Measurements from ENCODE around the gene SGTB.
"Not testable (repeated sequence)": the region's sequence is repeated elsewhere in the genome, so short reads cannot be mapped to it uniquely, and the experiment has no call there.

SGTB gene

DNA sequence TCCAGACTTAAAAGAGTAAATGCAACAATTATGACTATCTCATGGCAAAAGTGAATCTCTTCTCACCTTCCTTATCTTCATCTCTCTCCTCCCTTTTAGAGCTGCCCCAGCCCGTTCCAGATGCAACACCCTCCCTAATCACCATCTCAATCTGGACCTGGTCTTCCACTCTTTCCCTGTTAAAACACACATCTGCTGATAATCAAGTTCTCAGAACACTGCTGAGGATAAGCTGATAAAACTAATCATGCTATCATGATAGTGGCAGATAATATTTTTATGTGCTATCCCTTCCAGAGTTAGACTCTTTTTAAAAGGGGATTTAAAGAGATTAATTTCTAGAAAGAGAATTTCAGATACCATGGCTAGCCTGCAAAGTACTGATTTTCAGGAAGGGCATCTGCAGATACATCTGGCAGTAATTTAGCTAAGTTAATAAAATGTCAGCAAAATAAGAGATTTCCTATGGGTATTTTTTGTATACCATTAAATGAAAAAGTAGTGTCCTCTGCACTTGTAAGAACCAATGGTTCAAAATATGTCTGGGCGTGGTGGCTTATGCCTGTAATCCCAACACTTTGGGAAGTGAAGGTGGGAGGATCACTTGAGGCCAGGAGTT, 17.2 kb downstream of the SGTB start:
- WGBS, 2 experiments (ENCODE audit: insufficient coverage in 2 of 2), result 63 to 64% methylated on average over 1 of the region's 2 CpGs
- Histone ChIP-seq H3K4me1 (ENCODE audit: control insufficient read depth, insufficient read depth, low read length, poor library complexity, severe bottlenecking) (no peaks in the 10 kb centered on the region), H3K36me3 (ENCODE audit: control insufficient read depth, insufficient read depth, low read length) (peaks cover 51% of the 10 kb centered on the region)

DNA sequence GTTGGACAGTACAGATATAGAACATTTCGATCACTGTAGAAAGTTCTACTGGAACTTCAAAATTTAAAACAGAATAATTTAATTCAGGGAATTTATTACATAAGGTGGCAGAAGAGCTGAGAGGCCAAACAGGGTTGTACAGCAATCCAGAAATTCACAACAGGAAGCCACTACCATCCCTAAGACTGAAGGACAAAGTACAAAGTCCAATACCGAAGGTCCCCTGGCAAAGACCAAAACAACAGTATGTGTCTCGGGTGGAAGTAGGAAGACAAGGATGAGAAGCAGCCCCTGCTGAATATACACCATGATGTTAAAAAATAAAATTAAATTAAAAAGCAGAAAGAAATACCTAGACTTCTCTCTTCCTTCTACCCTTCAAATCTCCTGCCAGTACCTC, 19.9 kb downstream of the SGTB start:
- Histone ChIP-seq H3K27ac (ENCODE audit: low read depth, low read length, severe bottlenecking) (no peak overlapping the region), H3K4me3 (ENCODE audit: extremely low read depth, insufficient read depth, low read length, poor library complexity, severe bottlenecking) (no peak overlapping the region), H3K36me3 (ENCODE audit: control insufficient read depth, insufficient read depth, low read length) (peaks cover 40% of the 10 kb centered on the region), H3K4me1 (ENCODE audit: control insufficient read depth, insufficient read depth, low read length, poor library complexity, severe bottlenecking) (no peaks in the 10 kb centered on the region), H3K9me3 (ENCODE audit: control insufficient read depth, low read length) (no peaks in the 10 kb centered on the region)
- WGBS, 2 experiments (ENCODE audit: insufficient coverage in 2 of 2), result 100% methylated on average over 1 of the region's 3 CpGs; no CpG with 5 or more reads in 1 of the 2 experiments

More for the DNA sequence above, 17.2 kb downstream of the SGTB start:
- Histone ChIP-seq H3K4me3 (ENCODE audit: extremely low read depth, insufficient read depth, low read length, poor library complexity, severe bottlenecking) (no peak overlapping the region), H3K27ac (ENCODE audit: low read depth, low read length, severe bottlenecking) (no peak overlapping the region), H3K9me3 (ENCODE audit: control insufficient read depth, low read length) (no peaks in the 10 kb centered on the region)

DNA sequence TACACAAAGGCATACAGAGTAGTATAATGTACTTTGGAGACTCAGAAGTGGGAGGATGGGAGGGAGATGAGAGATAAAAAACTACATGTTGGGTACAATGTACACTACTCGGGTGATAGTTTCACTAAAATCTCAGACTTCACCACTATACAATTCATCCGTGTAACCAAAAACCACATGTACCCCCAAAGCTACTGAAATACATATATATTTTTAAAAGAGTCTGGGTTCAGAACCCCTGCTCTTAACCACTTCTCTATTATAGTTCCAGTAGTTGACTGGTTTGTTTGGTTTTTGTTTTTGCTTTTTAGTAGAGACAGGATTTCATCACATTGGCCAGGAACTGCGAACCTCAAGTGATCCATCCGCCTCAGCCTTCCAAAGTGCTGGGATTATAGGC, 22.6 kb downstream of the SGTB start:
- WGBS, 2 experiments (ENCODE audit: insufficient coverage in 2 of 2), result 94% methylated on average over 2 of the region's 4 CpGs; no CpG with 5 or more reads in 1 of the 2 experiments
- Histone ChIP-seq H3K4me3 (ENCODE audit: extremely low read depth, insufficient read depth, low read length, poor library complexity, severe bottlenecking) (no peak overlapping the region), H3K36me3 (ENCODE audit: control insufficient read depth, insufficient read depth, low read length) (peaks cover 28% of the 10 kb centered on the region), H3K27ac (ENCODE audit: low read depth, low read length, severe bottlenecking) (no peak overlapping the region), H3K9me3 (ENCODE audit: control insufficient read depth, low read length) (no peaks in the 10 kb centered on the region), H3K4me1 (ENCODE audit: control insufficient read depth, insufficient read depth, low read length, poor library complexity, severe bottlenecking) (no peaks in the 10 kb centered on the region)

GRCh38 chr5:65696892-65697291, 25.0 kb downstream of the SGTB start:
- Histone ChIP-seq H3K4me3 (ENCODE audit: extremely low read depth, insufficient read depth, low read length, poor library complexity, severe bottlenecking) (no peak overlapping the region), H3K9me3 (ENCODE audit: control insufficient read depth, low read length) (no peaks in the 10 kb centered on the region), H3K36me3 (ENCODE audit: control insufficient read depth, insufficient read depth, low read length) (peaks cover 25% of the 10 kb centered on the region), H3K4me1 (ENCODE audit: control insufficient read depth, insufficient read depth, low read length, poor library complexity, severe bottlenecking) (no peaks in the 10 kb centered on the region), H3K27ac (ENCODE audit: low read depth, low read length, severe bottlenecking) (no peak overlapping the region)

GRCh38 chr5:65695896-65696295, 26.0 kb downstream of the SGTB start:
- H3K9me3 ChIP-seq (ENCODE audit: control insufficient read depth, low read length), result no peaks in the 10 kb centered on the region
- no peak overlapping the region for H3K27ac ChIP-seq (ENCODE audit: low read depth, low read length, severe bottlenecking)
- 77 to 86% methylated on average over 3 of the region's 4 CpGs for WGBS, 2 experiments (ENCODE audit: insufficient coverage in 2 of 2)
- no peak overlapping the region for H3K4me3 ChIP-seq (ENCODE audit: extremely low read depth, insufficient read depth, low read length, poor library complexity, severe bottlenecking)
- no peaks in the 10 kb centered on the region for H3K4me1 ChIP-seq (ENCODE audit: control insufficient read depth, insufficient read depth, low read length, poor library complexity, severe bottlenecking)
- peaks cover 28% of the 10 kb centered on the region for H3K36me3 ChIP-seq (ENCODE audit: control insufficient read depth, insufficient read depth, low read length)

DNA sequence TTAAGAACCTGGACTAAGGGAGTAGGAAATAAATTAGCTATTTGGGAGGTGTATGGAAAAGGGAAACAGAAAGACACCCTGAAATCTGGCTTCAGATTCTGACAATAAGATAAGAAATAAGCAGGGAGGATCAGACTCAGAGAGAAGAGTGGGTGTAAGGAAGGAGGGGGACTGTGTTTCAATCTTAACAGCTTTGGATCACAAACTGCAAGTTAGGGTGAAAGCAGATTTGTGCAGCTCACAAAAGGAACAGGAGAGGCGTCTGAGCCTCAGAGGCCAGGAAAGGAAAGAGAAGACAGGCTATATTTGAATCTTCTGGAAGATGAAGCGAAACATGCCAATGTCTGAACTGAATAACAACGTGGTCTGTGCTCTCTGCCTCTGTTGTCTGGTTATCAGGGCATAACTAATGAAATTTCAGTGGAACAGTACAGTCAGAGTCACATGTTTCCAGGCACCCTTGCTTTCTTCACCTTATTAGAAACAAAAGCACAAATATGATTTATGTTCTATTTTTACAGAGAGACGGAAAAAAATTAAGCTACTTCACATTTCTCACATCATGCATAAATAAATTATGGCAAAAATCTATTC, 26.6 kb downstream of the SGTB start:
- no peaks in the 10 kb centered on the region for H3K4me1 ChIP-seq (ENCODE audit: control insufficient read depth, insufficient read depth, low read length, poor library complexity, severe bottlenecking)
- peaks cover 30% of the 10 kb centered on the region for H3K36me3 ChIP-seq (ENCODE audit: control insufficient read depth, insufficient read depth, low read length)
- H3K4me3 ChIP-seq (ENCODE audit: extremely low read depth, insufficient read depth, low read length, poor library complexity, severe bottlenecking), result no peak overlapping the region
- no peaks in the 10 kb centered on the region for H3K9me3 ChIP-seq (ENCODE audit: control insufficient read depth, low read length)
- 86 to 94% methylated on average over 3 of the region's 4 CpGs for WGBS, 2 experiments (ENCODE audit: insufficient coverage in 2 of 2)
- H3K27ac ChIP-seq (ENCODE audit: low read depth, low read length, severe bottlenecking), result no peak overlapping the region

DNA sequence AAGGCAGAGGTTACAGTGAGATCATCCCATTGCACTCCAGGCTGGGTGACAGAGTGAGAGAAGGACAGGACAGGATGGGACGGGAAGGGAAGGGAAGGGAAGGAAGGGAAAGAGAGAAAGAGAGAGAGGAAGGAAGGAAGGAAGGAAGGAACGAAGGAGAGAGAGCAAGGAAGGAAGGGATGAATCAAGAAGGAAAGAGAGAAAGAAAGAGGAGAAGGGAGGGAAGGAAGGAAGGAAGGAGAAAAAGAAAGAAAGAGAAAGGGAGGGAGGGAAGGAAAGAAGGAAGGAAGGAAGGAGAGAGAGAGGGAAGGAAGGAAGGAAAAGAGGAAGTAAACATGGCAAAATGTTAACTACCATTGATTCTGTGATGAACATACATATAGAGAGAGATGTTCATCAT, 28.8 kb downstream of the SGTB start:
- H3K4me1 ChIP-seq (ENCODE audit: control insufficient read depth, insufficient read depth, low read length, poor library complexity, severe bottlenecking), result no peaks in the 10 kb centered on the region
- 84 to 94% methylated on average over 2 of the region's 2 CpGs for WGBS, 2 experiments (ENCODE audit: insufficient coverage in 2 of 2)

GRCh38 chr5:65682148-65682547, 39.8 kb downstream of the SGTB start:
- no peaks in the 10 kb centered on the region for H3K9me3 ChIP-seq (ENCODE audit: control insufficient read depth, low read length)
- peaks cover 52% of the 10 kb centered on the region for H3K36me3 ChIP-seq (ENCODE audit: control insufficient read depth, insufficient read depth, low read length)
- no peaks in the 10 kb centered on the region for H3K4me1 ChIP-seq (ENCODE audit: control insufficient read depth, insufficient read depth, low read length, poor library complexity, severe bottlenecking)
- no peak overlapping the region for H3K27ac ChIP-seq (ENCODE audit: low read depth, low read length, severe bottlenecking)
- H3K4me3 ChIP-seq (ENCODE audit: extremely low read depth, insufficient read depth, low read length, poor library complexity, severe bottlenecking), result no peak overlapping the region
- WGBS, 2 experiments (ENCODE audit: insufficient coverage in 2 of 2), result 97 to 100% methylated on average over 2 to 3 of the region's 3 CpGs

More for the DNA sequence above, 28.8 kb downstream of the SGTB start:
- Histone ChIP-seq H3K9me3 (ENCODE audit: control insufficient read depth, low read length) (no peaks in the 10 kb centered on the region), H3K27ac (ENCODE audit: low read depth, low read length, severe bottlenecking) (no peak overlapping the region), H3K4me3 (ENCODE audit: extremely low read depth, insufficient read depth, low read length, poor library complexity, severe bottlenecking) (no peak overlapping the region), H3K36me3 (ENCODE audit: control insufficient read depth, insufficient read depth, low read length) (peaks cover 29% of the 10 kb centered on the region)

GRCh38 chr5:65676056-65676455, 45.9 kb downstream of the SGTB start:
- not testable (repeated sequence) for H3K4me3 ChIP-seq (ENCODE audit: extremely low read depth, insufficient read depth, low read length, poor library complexity, severe bottlenecking); H3K9me3 ChIP-seq (ENCODE audit: control insufficient read depth, low read length); H3K27ac ChIP-seq (ENCODE audit: low read depth, low read length, severe bottlenecking); H3K4me1 ChIP-seq (ENCODE audit: control insufficient read depth, insufficient read depth, low read length, poor library complexity, severe bottlenecking)
- 100% methylated on average over 1 of the region's 3 CpGs; no CpG with 5 or more reads in 1 of the 2 experiments for WGBS, 2 experiments (ENCODE audit: insufficient coverage in 2 of 2)
- H3K36me3 ChIP-seq (ENCODE audit: control insufficient read depth, insufficient read depth, low read length), result peaks cover 42% of the 10 kb centered on the region

DNA sequence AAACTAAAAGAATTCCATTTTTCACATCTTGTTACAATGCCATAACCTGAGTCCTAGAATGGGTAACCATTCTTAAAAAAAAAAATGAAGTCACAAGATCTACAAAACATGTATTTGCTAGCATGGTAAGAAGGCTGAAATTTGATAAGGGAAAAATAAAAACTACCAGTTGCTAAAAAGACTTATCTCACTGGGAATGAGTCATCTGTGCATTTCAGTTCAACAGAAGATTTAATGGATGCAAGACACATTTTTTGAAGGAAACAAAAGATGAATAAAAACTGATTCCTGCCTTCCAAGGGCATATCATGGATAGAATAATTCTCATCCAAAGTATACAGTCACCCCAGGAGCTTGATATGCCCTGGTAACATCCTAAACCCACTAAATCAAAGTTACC, 47.2 kb downstream of the SGTB start:
- Histone ChIP-seq H3K36me3 (ENCODE audit: control insufficient read depth, insufficient read depth, low read length) (peaks cover 42% of the 10 kb centered on the region), H3K27ac (ENCODE audit: low read depth, low read length, severe bottlenecking) (no peak overlapping the region), H3K9me3 (ENCODE audit: control insufficient read depth, low read length) (no peaks in the 10 kb centered on the region), H3K4me1 (ENCODE audit: control insufficient read depth, insufficient read depth, low read length, poor library complexity, severe bottlenecking) (no peaks in the 10 kb centered on the region), H3K4me3 (ENCODE audit: extremely low read depth, insufficient read depth, low read length, poor library complexity, severe bottlenecking) (no peak overlapping the region)

- WGBS, 2 experiments (ENCODE audit: insufficient coverage in 2 of 2), result 83% methylated on average over 1 of the region's 1 CpG; no CpG with 5 or more reads in 1 of the 2 experiments
- no peak overlapping the region for H3K4me3 ChIP-seq (ENCODE audit: extremely low read depth, insufficient read depth, low read length, poor library complexity, severe bottlenecking)
- peaks cover 37% of the 10 kb centered on the region for H3K36me3 ChIP-seq (ENCODE audit: control insufficient read depth, insufficient read depth, low read length)
- no peaks in the 10 kb centered on the region for H3K9me3 ChIP-seq (ENCODE audit: control insufficient read depth, low read length)
- no peak overlapping the region for H3K27ac ChIP-seq (ENCODE audit: low read depth, low read length, severe bottlenecking)
- H3K4me1 ChIP-seq (ENCODE audit: control insufficient read depth, insufficient read depth, low read length, poor library complexity, severe bottlenecking), result no peaks in the 10 kb centered on the region
These were observed 49.1 kb downstream of the SGTB start for GRCh38 chr5:65672796-65673195.

Measured in mesodermal cell (in vitro differentiated cells).